HFF-Myc (cell line): ENCODE measurements around the gene TXNRD2.

Source experiments
- DNase-seq: peaks from one replicate; pipeline ENCODE4 v3.0.0-alpha.2; 2011; ENCODE audit warnings: low read depth; ENCODE audit errors: extremely low read depth
- H3K4me3 ChIP-seq: replicated peaks from 2 replicates; pipeline ENCODE4 v1.5.1; 2011; ENCODE audit warnings: low read depth, mild to moderate bottlenecking, control low read depth, low read length
- CTCF ChIP-seq: IDR thresholded peaks from 2 replicates; pipeline ENCODE4 v1.5.1; 2012; ENCODE audit warnings: mild to moderate bottlenecking, low read depth, low read length, control low read depth; ENCODE audit errors: missing control alignments

TXNRD2 gene

GRCh38 chr22:19873138-19873959, 68.3 kb downstream of the TXNRD2 start:
- no peak for TF ChIP-seq CTCF
- DNase-seq: no peak
- no peak overlapping the region for H3K4me3 ChIP-seq

- no peak for DNase-seq
Observed at GRCh38 chr22:19872779-19873137, 68.9 kb downstream of the TXNRD2 start.

GRCh38 chr22:19871845-19872778, 69.5 kb downstream of the TXNRD2 start:
- no peak for TF ChIP-seq CTCF
- DNase-seq: no peak
- no peak overlapping the region for H3K4me3 ChIP-seq

More at GRCh38 chr22:19872779-19873137, 68.9 kb downstream of the TXNRD2 start:
- no peak for TF ChIP-seq CTCF
- H3K4me3 ChIP-seq: no peak overlapping the region

- no peak for TF ChIP-seq CTCF
- H3K4me3 ChIP-seq: no peak overlapping the region
- no peak for DNase-seq
Observed at GRCh38 chr22:19871023-19871844, 70.4 kb downstream of the TXNRD2 start.

- H3K4me3 ChIP-seq: no peak overlapping the region
- TF ChIP-seq CTCF: no peak
- no peak for DNase-seq
Observed at GRCh38 chr22:19870153-19871022, 71.2 kb downstream of the TXNRD2 start.
